ENCODE measurements around the gene FIGNL1. TPM values are rescaled to one million over a fixed set of nuclear protein-coding genes. Genes with fewer than 3 reads are reported as not detected.
"Not testable (repeated sequence)": the region's sequence is repeated elsewhere in the genome, so short reads cannot be mapped to it uniquely, and the experiment has no call there.

The FIGNL1 gene
- total RNA-seq, 1 experiment from 2014 or later = 16.4 TPM

DNA sequence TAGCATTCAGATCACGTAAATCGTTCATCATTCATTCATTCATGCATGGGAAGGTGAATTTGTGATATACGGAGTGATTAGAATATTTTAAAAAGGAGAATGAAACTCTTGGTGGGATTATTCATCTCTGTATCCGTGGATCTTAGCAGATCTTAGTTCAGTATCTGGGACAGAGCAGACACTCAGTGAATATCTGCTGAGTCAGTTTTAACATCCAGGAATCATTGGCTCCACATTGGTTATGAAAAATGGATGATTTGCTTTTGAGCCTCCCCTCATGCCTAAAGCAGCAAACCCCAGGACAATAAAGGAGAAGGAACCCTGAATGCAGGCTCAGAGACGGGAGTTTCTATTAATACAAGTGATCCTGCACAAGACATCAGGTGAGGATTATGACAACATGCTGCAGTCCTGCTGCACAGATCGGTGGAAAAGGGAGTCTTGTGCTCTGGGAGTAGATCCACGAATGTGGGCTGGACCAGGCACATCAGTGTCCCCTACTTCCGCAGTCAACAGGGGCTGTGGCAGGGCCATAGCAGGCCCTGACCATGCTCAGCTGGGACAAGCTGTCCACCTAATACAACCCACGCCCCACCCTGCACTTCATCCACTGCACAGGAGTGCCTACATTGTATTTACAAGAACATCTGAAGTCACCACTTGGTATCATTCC lies 26.9 kb upstream of the FIGNL1 start:
- DNase-seq = no peak
- no peaks in the 10 kb centered on the region for H3K27me3 ChIP-seq
- H3K4me3 ChIP-seq = no peak overlapping the region
- H3K9me3 ChIP-seq = no peaks in the 10 kb centered on the region
- H3K36me3 ChIP-seq = no peaks in the 10 kb centered on the region

DNA sequence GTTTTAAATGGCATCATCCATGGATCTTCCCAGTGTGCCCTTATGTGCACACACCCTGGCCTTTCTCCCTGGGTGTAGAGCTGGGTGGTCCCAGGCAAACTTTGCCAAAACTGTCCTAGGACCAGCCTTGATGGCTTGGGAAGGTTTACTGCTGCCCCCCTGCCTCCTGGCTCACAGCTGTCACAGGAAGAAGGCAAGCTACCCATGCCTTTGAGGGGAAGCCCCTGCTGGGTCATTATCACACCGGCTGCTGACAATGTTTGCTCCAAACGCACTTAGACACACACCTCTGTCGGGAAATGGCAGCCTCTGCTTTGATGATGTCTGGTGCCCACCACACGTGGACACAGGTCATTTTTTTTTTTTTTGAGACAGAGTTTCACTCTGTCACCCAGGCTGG lies 25.2 kb upstream of the FIGNL1 start:
- H3K9me3 ChIP-seq = no peaks in the 10 kb centered on the region
- H3K36me3 ChIP-seq = no peaks in the 10 kb centered on the region
- no peaks in the 10 kb centered on the region for H3K27me3 ChIP-seq
- no peak for DNase-seq
- no peak overlapping the region for H3K4me3 ChIP-seq

DNA sequence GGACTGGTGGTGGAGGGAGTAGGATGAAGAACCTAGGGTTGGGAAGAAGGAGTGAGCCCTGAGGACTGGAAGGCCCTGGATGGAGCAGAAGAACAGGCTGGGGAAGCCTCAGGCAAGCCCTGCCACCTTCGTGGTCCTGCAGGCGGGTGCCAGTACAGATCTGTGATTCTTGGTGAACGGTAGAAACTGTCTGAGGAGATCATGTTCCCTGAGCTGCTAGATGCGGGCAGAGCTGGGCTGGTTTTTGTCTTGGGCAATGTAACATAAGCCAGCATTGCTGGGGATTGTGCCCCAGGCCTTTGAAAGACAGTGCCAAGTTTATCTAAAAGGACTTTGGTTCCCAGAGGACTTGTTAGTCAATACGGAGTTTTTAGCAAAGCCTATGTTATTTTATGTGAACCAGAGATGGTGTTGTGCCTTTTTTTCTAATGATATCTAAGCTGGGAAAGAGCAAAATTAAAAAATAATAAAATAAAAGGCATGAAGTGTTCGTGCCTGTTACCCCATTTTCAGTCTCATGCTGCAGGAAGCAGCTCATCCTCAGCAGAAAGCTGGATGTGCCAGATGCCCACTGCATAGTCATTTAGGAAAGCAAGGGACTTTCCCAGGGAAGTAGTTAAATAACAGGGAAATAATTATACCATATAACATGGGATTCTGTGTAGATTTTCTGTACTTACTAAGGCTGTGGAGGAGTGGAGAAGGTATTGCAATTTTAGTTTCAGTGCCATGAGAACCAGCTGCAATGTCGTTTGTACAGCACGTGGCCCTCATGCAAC lies 24.4 kb upstream of the FIGNL1 start:
- Histone ChIP-seq H3K4me3 (no peak overlapping the region), H3K36me3 (no peaks in the 10 kb centered on the region), H3K27me3 (no peaks in the 10 kb centered on the region), H3K9me3 (no peaks in the 10 kb centered on the region)
- DNase-seq = no peak

DNA sequence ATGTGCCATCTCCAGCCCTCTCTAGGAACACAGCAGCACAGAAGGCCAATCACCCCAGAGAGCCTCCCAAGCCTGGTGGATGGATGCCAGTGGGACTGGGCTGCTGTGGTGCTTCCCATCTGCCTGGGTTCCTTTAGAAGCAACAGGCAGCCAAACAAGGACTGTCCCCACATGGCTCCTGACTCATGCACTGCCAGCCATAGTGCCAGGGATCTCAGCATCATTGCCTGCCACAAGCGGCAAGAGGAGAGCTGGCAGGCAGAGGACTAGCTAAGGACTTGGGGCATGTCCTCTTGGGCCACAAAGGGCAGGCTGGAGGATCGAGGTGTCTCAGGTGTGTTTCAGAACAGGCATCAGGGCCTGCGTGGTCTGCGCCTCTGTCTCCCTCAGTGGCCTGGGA lies 23.4 kb upstream of the FIGNL1 start:
- no peak overlapping the region for H3K4me3 ChIP-seq
- no peaks in the 10 kb centered on the region for H3K9me3 ChIP-seq
- no peaks in the 10 kb centered on the region for H3K36me3 ChIP-seq
- no peaks in the 10 kb centered on the region for H3K27me3 ChIP-seq
- no peak for DNase-seq

DNA sequence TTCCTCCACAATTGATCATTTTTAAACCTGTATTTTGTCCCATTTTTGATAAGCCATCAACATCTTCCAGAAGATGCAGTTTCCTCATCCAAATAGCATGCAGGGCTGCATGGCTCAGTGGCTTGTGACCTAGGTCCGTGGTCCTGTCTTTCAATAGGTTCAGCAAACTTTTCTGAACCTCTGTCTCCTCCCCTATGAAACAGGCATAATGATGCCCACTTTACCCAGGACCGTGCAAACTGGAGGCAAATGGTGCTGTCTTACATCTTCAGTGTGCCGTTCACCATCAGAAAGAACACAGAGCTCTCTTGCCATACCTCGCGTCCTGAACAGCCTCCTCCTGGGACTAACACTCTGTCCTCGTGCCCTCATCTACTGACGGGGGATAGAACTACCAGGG lies 22.3 kb upstream of the FIGNL1 start:
- no peak overlapping the region for H3K4me3 ChIP-seq
- H3K36me3 ChIP-seq = no peaks in the 10 kb centered on the region
- no peak for DNase-seq
- no peaks in the 10 kb centered on the region for H3K9me3 ChIP-seq
- H3K27me3 ChIP-seq = no peaks in the 10 kb centered on the region

DNA sequence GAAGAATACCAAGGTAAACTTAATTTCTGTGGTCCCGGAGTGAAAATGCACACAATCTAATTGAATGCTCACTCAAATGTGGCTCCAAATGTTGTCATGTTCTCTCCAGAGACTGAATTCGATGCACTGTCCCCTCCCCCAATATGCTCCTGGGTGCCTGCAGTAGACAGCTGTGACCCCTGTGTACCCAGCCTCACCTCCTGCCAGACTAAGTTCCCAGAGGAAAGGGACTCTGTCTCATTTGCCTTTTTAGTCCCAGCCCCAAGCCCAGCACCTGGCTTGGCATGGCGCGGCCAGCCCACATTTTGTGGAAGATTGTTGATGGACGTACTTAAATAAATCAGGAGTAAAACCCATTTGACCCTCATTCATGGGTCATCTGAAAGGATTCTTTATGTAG lies 21.8 kb upstream of the FIGNL1 start:
- Histone ChIP-seq H3K36me3 (no peaks in the 10 kb centered on the region), H3K4me3 (no peak overlapping the region), H3K9me3 (no peaks in the 10 kb centered on the region), H3K27me3 (no peaks in the 10 kb centered on the region)
- no peak for DNase-seq

DNA sequence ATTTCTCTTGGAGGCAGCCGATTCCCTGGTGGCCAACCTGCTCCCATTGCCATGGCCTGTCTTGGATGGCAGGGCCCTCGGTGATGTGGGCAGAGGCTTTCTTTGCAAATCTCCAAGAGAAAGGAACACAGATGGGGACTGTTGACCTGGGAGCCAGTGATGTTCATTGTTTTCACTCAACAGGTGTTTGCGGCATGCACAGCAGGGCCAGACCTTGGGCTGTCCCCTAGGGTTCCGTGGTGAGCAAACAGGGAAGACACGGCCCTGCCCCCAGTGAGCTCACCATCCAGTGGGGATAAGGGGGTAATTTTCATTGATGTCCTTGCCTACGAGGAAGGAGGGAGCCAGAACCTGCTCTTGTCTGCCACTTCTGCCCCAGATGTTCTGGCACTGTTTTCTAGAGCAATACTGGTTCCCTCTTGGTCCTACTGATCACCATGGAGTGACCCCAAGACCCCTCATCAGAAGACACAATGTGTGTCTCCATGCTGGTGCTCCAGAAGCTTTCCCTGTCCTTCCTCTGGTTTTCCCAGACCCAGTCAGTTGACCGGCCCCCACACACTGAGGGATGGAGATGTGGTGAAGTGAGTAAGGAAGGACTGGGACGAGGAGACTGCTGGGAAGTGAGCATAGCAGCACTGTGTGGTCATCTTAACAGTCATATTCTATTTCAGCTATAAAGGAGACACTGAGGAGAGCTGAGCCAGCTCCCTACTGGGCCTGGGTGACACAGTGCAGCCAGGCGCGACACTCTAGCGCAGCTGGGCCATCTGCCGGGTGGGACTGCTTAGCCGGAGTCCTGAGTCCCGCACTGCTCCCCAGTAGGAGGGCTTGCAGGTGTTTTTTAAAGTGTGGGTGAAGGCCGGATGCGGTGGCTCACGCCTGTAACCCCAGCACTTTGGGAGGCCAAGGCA lies 20.4 kb upstream of the FIGNL1 start:
- no peaks in the 10 kb centered on the region for H3K27me3 ChIP-seq
- no peak overlapping the region for H3K4me3 ChIP-seq
- DNase-seq = no peak
- H3K36me3 ChIP-seq = no peaks in the 10 kb centered on the region
- no peaks in the 10 kb centered on the region for H3K9me3 ChIP-seq

DNA sequence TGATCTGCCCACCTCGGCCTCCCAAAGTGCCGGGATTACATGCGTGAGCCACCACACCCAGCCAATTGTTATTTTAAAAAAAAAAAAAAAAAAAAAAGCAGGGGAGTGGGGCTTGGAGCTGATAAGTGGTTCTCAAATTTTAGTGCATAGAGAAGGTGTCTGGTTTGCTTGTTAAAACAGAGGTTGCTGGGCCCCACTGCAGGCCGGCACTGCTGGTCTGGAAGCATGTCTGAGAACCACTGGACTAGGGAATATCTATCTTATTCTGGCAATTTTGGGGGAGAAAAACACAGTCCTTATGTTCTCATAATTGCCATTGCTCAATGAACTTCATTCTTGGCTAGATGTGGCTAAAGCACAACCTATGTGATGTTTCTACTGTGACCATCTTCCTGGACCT lies 19.0 kb upstream of the FIGNL1 start:
- no peak overlapping the region for H3K4me3 ChIP-seq
- H3K36me3 ChIP-seq = no peaks in the 10 kb centered on the region
- H3K27me3 ChIP-seq = no peaks in the 10 kb centered on the region
- no peak for DNase-seq
- no peaks in the 10 kb centered on the region for H3K9me3 ChIP-seq

DNA sequence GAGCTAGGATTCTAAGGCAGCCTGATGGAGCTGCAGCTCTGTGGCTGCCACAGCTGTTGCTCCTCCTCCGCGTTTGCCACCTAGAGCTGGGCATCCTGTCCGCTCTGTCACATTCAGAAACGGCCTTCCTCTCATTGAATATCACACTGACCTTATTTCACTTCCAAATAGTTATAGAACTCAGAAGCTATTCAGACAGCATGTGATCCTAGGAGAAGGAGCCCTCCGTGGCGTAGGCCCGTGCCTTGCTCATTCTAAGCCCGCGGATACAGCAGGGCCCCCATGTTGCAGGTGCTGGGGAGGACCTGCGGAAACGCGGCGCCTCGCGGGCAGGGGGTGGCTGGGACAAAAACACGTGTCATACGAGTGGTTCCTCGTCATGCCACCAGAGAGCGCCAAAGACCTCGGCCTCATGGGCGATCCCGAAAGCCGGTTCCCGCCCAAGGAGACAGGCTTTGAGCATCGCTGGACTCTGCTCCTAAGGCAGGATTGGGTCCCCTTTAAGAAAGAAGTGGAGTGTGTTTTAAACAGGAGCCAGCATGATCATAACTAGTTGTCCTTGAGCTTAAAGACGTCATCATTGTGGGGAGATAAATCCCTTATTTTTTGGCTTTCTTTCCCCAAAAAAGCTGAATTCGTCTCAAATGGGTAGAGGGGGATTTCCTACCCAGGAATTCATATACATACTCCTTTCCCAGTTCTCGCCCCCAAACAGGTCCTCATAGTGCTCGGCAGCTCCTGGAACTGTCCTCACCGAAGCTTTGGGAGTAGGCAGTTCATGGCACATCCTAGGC lies 17.9 kb upstream of the FIGNL1 start:
- H3K4me3 ChIP-seq = no peak overlapping the region
- no peaks in the 10 kb centered on the region for H3K9me3 ChIP-seq
- peak; percentile 65 for DNase-seq
- no peaks in the 10 kb centered on the region for H3K36me3 ChIP-seq
- no peaks in the 10 kb centered on the region for H3K27me3 ChIP-seq

DNA sequence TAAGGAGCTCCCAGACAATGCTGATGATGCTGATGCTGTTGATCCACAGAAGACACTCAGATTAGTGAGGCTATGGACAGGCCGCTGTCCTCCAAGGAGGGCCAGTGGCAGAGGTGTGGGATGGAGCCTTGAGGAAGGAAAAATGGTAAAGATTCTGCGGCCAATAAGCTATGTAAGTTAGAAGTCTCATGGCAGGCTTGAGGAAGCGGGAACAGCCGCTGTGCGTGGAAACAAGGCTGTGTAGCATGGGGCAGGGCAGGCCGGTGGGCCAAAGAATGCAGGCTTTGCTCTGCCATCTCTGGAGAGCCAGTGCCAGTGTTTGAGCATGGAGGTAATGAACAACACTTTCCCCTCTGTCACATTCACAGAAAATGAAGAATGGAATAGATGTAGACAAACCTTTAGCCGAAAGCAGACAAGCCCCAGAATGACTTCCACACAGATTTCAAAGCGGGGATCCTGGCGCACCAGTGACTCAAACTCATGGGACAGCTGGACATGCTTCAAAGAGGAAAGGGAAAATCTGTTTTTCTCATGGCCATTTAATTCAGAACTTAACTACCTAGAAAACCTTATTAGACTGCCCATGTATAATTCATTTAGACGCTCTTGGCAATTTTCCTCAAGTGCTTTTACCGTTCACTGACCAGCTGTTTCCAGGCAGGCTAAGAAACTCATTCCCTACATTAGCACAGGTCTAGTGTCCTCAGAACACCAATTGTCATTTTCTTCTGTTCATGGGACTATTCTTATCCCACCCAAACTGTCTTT lies 16.9 kb upstream of the FIGNL1 start:
- no peaks in the 10 kb centered on the region for H3K27me3 ChIP-seq
- no peak overlapping the region for H3K4me3 ChIP-seq
- no peak for DNase-seq
- no peaks in the 10 kb centered on the region for H3K9me3 ChIP-seq
- H3K36me3 ChIP-seq = no peaks in the 10 kb centered on the region

DNA sequence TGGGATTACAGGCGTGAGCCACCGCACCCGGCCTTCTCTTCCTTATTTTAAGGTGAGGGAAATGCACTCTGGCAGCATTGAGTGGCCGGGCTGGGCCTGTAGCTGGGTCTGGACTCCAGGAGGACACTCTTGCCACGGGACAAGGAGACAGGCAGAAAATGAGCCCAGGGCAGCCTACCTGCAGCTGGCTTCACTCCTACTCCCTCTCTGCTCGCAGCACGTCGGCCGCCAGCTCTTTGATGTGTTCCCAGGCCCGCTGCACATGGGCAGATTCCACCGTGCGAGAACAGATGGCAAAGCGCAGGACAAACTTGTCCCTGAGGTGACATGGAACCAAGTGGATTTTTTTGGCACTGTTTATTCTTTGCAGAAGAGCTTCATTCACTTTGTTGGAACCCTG lies 12.9 kb upstream of the FIGNL1 start:
- no peaks in the 10 kb centered on the region for H3K27me3 ChIP-seq
- DNase-seq = no peak
- no peaks in the 10 kb centered on the region for H3K36me3 ChIP-seq
- no peaks in the 10 kb centered on the region for H3K9me3 ChIP-seq
- H3K4me3 ChIP-seq = no peak overlapping the region

DNA sequence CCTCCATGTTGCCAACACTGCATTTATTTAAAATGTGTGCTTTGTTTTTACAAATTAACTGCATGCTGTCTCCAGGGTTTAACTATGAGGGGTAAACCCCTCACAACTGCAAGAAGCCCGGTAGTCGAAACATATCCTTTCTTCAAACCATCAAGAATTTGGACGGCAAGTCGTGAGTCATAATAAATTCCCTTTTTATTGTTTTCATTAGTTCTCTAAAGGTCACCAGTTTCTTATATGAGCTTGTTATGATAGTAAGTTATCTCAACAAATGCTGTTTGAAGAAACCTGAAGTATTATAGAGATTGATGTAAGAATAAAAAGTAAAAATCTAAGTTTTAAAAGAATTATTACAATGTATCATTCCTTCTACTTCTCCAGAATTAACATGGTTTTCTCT lies 12.2 kb upstream of the FIGNL1 start:
- Histone ChIP-seq H3K36me3 (no peaks in the 10 kb centered on the region), H3K4me3 (no peak overlapping the region), H3K9me3 (no peaks in the 10 kb centered on the region), H3K27me3 (no peaks in the 10 kb centered on the region)
- DNase-seq = no peak

DNA sequence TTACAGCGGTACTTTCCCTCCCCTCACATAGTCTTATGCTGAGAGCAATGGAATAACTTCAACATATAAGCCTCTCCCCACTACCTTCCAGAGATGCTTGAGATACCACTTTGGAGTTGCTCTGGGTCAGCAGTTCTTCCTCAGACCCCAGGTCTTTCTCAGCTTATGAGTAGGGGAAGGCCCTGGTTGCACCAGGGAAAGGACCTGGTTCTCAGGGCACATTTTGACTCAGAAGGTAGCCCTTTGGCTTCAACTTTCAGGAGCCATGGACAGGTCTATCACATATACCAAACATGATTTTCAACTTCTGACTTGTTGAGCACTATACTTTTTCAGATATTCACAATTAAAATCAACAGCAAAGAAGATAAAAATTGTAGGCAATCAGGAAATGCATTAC lies 11.5 kb upstream of the FIGNL1 start:
- H3K4me3 ChIP-seq = no peak overlapping the region
- no peaks in the 10 kb centered on the region for H3K9me3 ChIP-seq
- no peaks in the 10 kb centered on the region for H3K36me3 ChIP-seq
- H3K27me3 ChIP-seq = no peaks in the 10 kb centered on the region
- no peak for DNase-seq

DNA sequence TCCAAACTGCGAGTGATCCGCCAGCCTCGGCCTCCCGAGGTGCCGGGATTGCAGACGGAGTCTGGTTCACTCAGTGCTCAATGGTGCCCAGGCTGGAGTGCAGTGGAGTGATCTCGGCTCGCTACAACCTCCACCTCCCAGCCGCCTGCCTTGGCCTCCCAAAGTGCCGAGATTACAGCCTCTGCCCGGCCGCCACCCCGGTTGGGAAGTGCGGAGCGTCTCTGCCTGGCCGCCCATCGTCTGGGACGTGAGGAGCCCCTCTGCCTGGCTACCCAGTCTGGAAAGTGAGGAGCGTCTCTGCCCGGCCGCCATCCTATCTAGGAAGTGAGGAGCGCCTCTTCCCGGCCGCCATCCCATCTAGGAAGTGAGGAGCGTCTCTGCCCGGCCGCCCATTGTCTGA lies 9.0 kb upstream of the FIGNL1 start:
- not testable (repeated sequence) for H3K9me3 ChIP-seq, H3K36me3 ChIP-seq, DNase-seq, H3K4me3 ChIP-seq, H3K27me3 ChIP-seq

DNA sequence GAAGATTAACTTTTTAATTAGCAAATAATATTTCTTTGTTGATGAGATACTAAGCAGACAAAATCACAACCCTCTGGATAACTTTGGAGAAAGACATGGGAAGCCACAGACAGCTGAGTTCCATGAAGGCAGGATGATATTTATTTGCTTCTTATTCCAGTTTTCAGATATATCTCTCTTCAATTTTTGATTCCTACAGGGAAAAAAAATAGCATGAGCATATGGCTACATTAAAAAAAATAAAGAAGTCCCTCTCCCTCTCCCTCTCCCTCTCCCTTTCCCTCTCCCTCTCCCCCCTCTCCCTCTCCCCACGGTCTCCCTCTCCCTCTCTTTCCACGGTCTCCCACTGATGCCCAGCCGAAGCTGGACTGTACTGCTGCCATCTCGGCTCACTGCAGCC lies 8.5 kb upstream of the FIGNL1 start:
- H3K4me3 ChIP-seq, DNase-seq, H3K36me3 ChIP-seq, H3K27me3 ChIP-seq, H3K9me3 ChIP-seq: not testable (repeated sequence)

Measured in MG63 (cell line).